HepG2 (cell line): ENCODE measurements around the gene LEFTY2. TPM values are rescaled to one million over a fixed set of nuclear protein-coding genes. Genes with fewer than 3 reads are reported as not detected.
A peak's percentile ranks its signal among the peaks of the same experiment; 100 is the strongest.

Experiments
- ATAC-seq: fragments of 200-7000 bp; cut with Tn5 transposase; 3 replicates; pipeline ENCODE4 v1.9.1; 2020; ENCODE audit warnings: mild to moderate bottlenecking, moderate library complexity
- BruUV-seq: library from RNA; stranded (reverse); fragments of 400-500 nt; replicated peaks from 2 replicates; lab custom pipeline; 2021; lab: Mats Ljungman, UMichigan
- CTCF ChIA-PET: fragments of 300-600 bp; formaldehyde crosslinking; extraction: SDS; loops from one replicate; lab custom pipeline; 2021; ENCODE audit warnings: low total read pairs, inconsistent platforms, low intra/inter-chr PET ratio; lab: Yijun Ruan, JAX
- POLR2A ChIA-PET: fragments of 350-600 bp; sonication (Branson Sonifier 250); formaldehyde crosslinking; loops from one replicate; lab custom pipeline; 2020; ENCODE audit warnings: antibody characterized with exemption, inconsistent platforms; lab: Yijun Ruan, JAX
- DNase-seq: peaks from one replicate; pipeline ENCODE4 v3.0.0-alpha.2; 2015; ENCODE audit warnings: low spot score
- FAIRE-seq: peaks from 3 replicates; lab custom pipeline; 2011; peaks lifted over from hg19 to GRCh38; lab: Jason Lieb, UNC
- H2AFZ ChIP-seq: one replicate; pipeline ENCODE4 v1.6.1; 2011; ENCODE audit warnings: low read length, inconsistent platforms
- H3K27ac ChIP-seq: fragments of 300-600 bp; 3 replicates; pipeline ENCODE4 v1.8.0; 2011; ENCODE audit warnings: mixed run types, mild to moderate bottlenecking, mixed read lengths, low read length, inconsistent platforms; ENCODE audit not compliant: insufficient read depth; ENCODE audit errors: extremely low read length
- H3K27me3 ChIP-seq, 2 experiments: fragments of 200-600 bp in 1 of 2; 2 replicates in 1 of 2; 3 replicates in 1 of 2; pipeline versions ENCODE4 v1.6.0 to v1.8.0; 2011; ENCODE audit warnings: low read length in 2 of 2, mild to moderate bottlenecking in 2 of 2, moderate library complexity in 2 of 2, inconsistent platforms in 1 of 2; ENCODE audit not compliant: insufficient read depth in 2 of 2, control insufficient read depth in 1 of 2
- H3K36me3 ChIP-seq, 2 experiments: fragments of 200-600 bp in 1 of 2; replicated peaks in 1 of 2; 2 replicates in 1 of 2; 3 replicates in 1 of 2; pipeline versions ENCODE4 v1.5.1 to v1.8.0; 2011; ENCODE audit warnings: low read length in 2 of 2, inconsistent platforms in 1 of 2; ENCODE audit not compliant: insufficient read depth in 2 of 2, control insufficient read depth in 1 of 2
- H3K4me1 ChIP-seq: 2 replicates; pipeline ENCODE4 v1.5.1; 2012; ENCODE audit warnings: low read length, inconsistent platforms; ENCODE audit not compliant: insufficient read depth
- H3K4me2 ChIP-seq: 2 replicates; pipeline ENCODE4 v1.6.0; 2011; ENCODE audit warnings: low read depth, low read length, inconsistent platforms
- H3K4me3 ChIP-seq, 3 experiments: fragments of 200-600 bp in 1 of 3; sonication (generic), shearing (Covaris generic) in 1 of 3; replicated peaks in 1 of 3; 2 replicates each; pipeline ENCODE4 v1.5.1; 2011 to 2016; ENCODE audit warnings: low read length in 3 of 3, inconsistent platforms in 2 of 3, low read depth in 2 of 3, mild to moderate bottlenecking in 2 of 3, control low read depth in 1 of 3, mixed read lengths in 1 of 3; ENCODE audit not compliant: insufficient read depth in 1 of 3
- H3K79me2 ChIP-seq: one replicate; pipeline ENCODE4 v1.6.1; 2011; ENCODE audit warnings: low read length, inconsistent platforms; ENCODE audit not compliant: insufficient read depth
- H3K9ac ChIP-seq: 2 replicates; pipeline ENCODE4 v1.6.0; 2011; ENCODE audit warnings: mild to moderate bottlenecking, low read depth, low read length, inconsistent platforms; ENCODE audit not compliant: insufficient read depth
- H3K9me3 ChIP-seq: 2 replicates; pipeline ENCODE4 v1.5.1; 2012; ENCODE audit warnings: mild to moderate bottlenecking, low read length
- H4K20me1 ChIP-seq: 2 replicates; pipeline ENCODE4 v1.6.0; 2011; ENCODE audit warnings: inconsistent platforms, mild to moderate bottlenecking, low read length, moderate library complexity; ENCODE audit not compliant: insufficient read depth
- HNF4A ChIP-seq: sonication (generic); formaldehyde crosslinking; IDR thresholded peaks from 2 replicates; pipeline ENCODE4 v1.4.0; 2020; ENCODE audit warnings: missing genetic modification reagents
- KLF9 ChIP-seq: IDR thresholded peaks from 2 replicates; pipeline ENCODE4 v1.6.1; 2016; ENCODE audit warnings: low read depth
- PITX1 ChIP-seq: sonication (generic); formaldehyde crosslinking; IDR thresholded peaks from 2 replicates; pipeline ENCODE4 v1.5.1; 2020; ENCODE audit warnings: mild to moderate bottlenecking, missing genetic modification reagents
- TERF1 ChIP-seq: sonication (generic); formaldehyde crosslinking; IDR thresholded peaks from 2 replicates; pipeline ENCODE4 v1.8.0; 2022; ENCODE audit warnings: mild to moderate bottlenecking, missing genetic modification reagents, moderate library complexity
- ZNF558 ChIP-seq: sonication (generic); formaldehyde crosslinking; IDR thresholded peaks from 2 replicates; pipeline ENCODE4 v1.9.0; 2022; ENCODE audit warnings: mild to moderate bottlenecking, missing genetic modification reagents, borderline replicate concordance
- ZNF609 ChIP-seq: sonication (generic); formaldehyde crosslinking; IDR thresholded peaks from 2 replicates; pipeline ENCODE4 v1.4.0; 2020; ENCODE audit warnings: mild to moderate bottlenecking, missing genetic modification reagents, borderline replicate concordance
- ZNF770 ChIP-seq: sonication (generic); formaldehyde crosslinking; IDR thresholded peaks from 2 replicates; pipeline ENCODE4 v1.5.0; 2020; ENCODE audit warnings: mild to moderate bottlenecking, missing genetic modification reagents
- WGBS: methylation state at CpG from one replicate; pipeline ENCODE4 v1.1.6; 2017; ENCODE audit warnings: low lambda C conversion rate; 5-methylcytosine and 5-hydroxymethylcytosine counted together
- in situ Hi-C: cut with HindIII; loops from 2 replicates; pipeline ENCODE4 v1.10.0; 2017; ENCODE audit warnings: low pct_unique_long_range_greater_than_20kb; ENCODE audit not compliant: extremely low pct_ligation_motif_present
- intact Hi-C: fragments of 100-400 bp; cut with micrococcal nuclease; formaldehyde crosslinking; loops from one replicate; pipeline ENCODE4 v1.10.0; 2022; ENCODE audit not compliant: unreplicated experiment
- polyA plus RNA-seq, 8 experiments: library from polyadenylated mRNA; depleted of rRNA in 3 of 8; stranded (reverse) in 7 of 8; unstranded in 1 of 8; fragments of >200 nt; fragmentation: Illumina TruSeq in 4 of 8; extraction: Trizol in 4 of 8; gene quantifications; 2 replicates each; pipeline versions ENCODE4 v1.2.1 to v1.2.3, GENCODE V29; 2011 to 2016; ENCODE audit warnings: low read depth in 4 of 8, missing spikeins in 1 of 8, mixed read lengths in 1 of 8; ENCODE audit not compliant: insufficient read depth in 1 of 8
- total RNA-seq, 5 experiments: library from RNA; depleted of rRNA; stranded (reverse); fragments of >200 nt; fragmentation: Illumina TruSeq; extraction: Trizol; gene quantifications; 2 replicates each; pipeline ENCODE4 v1.2.3, GENCODE V29; 2016; ENCODE audit warnings: low read depth in 1 of 5

The LEFTY2 gene
- total and polyA plus RNA-seq, 2 of the 13 experiments (the other 11 are each of a cell fraction or from before 2014, with no cell fraction given) = 0.13 to 0.33 TPM

GRCh38 chr1:225961659-225962439 lies 20.8 kb upstream of the LEFTY2 start (continued):
- no peak for TF ChIP-seq TERF1
- no peak for TF ChIP-seq ZNF558
- no peak for TF ChIP-seq KLF9 (CRISPR knock-in tag)

- FAIRE-seq = no peak
- Histone ChIP-seq H2AFZ (no peak overlapping the region), H3K4me2 (no peak overlapping the region), H3K4me3 (no peak overlapping the region), H3K79me2 (no peaks in the 10 kb centered on the region), H3K4me1 (peaks cover 8% of the 10 kb centered on the region), H3K27me3 (no peaks in the 10 kb centered on the region), H4K20me1 (no peaks in the 10 kb centered on the region), H3K9ac (no peak overlapping the region), H3K27ac (no peak overlapping the region), H3K36me3 (no peaks in the 10 kb centered on the region), H3K9me3 (no peaks in the 10 kb centered on the region)
- BruUV-seq = no TSS peak
- CTCF ChIA-PET = no interaction called here
- POLR2A ChIA-PET = no interaction called here
- peak; percentile 29; the same call in 1 of the 3 replicates for ATAC-seq
- WGBS = 9% methylated on average over 3 of the region's 3 CpGs
- DNase-seq = no peak
- intact Hi-C loops (no loop called here), in situ Hi-C loops (loop anchor here (25.0 kb wide), 1 partner anchor 646 kb away; no protein-coding TSS in a partner anchor)
- TF ChIP-seq HNF4A (CRISPR knock-in tag) (peak; percentile 52; the same call in 1 of the 2 replicates), ZNF609 (no peak), ZNF770 (CRISPR knock-in tag) (0 out of 2 replicates have a peak, but pooled peaks have one; percentile 6), PITX1 (peak; percentile 64)
Observed at GRCh38 chr1:225958041-225958440, 17.0 kb upstream of the LEFTY2 start.
